ENCODE measurements around the gene CREBBP.

CREBBP gene

DNA sequence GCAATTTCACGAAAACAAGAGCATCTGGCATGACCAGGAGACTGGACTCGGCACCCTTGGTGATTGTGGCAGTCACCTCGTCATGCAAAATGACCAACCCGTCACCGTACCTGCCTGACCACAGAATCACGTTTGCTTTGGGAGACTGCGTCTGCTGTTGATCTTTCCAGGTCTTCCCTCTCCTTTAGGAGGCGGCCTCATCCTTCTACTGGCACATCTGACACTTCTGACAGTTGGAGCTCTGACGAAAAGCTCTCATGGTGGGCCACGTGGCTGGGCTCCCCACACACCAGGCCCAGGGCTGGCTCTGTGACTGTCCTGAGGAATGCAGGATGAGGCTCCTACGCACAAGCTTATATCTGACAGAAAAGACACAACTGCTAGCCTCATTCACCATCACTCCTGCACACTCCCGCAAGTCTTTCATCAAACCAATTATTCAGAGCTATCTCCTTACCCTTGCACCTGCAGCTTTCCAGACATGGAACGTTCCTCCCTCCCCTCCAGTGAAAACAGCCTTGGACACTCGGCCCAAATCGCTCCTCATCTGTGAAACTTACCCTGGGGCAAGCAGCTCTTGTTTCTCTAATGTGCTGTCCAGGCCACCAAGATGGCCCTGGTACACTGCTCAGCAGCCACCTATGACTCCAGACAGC is 166.8 kb downstream of the CREBBP start:
- peaks cover 7% of the 10 kb centered on the region for H3K4me1 ChIP-seq
- peaks cover 13% of the 10 kb centered on the region for H3K79me2 ChIP-seq
- H3K4me3 ChIP-seq (ENCODE audit: low read depth, low read length) = no peak overlapping the region
- H3K27me3 ChIP-seq (ENCODE audit: control insufficient read depth, insufficient read depth, low read length) = no peaks in the 10 kb centered on the region
- H3K27ac ChIP-seq = no peak overlapping the region
- H3K9me3 ChIP-seq (ENCODE audit: control insufficient read depth, low read length) = no peaks in the 10 kb centered on the region
- no peak overlapping the region for H3K9ac ChIP-seq
- no peak overlapping the region for H3K4me2 ChIP-seq (ENCODE audit: low read length)
- no peaks in the 10 kb centered on the region for H3K36me3 ChIP-seq (ENCODE audit: control insufficient read depth, insufficient read depth, low read length)
- TF ChIP-seq, protein P1, sequence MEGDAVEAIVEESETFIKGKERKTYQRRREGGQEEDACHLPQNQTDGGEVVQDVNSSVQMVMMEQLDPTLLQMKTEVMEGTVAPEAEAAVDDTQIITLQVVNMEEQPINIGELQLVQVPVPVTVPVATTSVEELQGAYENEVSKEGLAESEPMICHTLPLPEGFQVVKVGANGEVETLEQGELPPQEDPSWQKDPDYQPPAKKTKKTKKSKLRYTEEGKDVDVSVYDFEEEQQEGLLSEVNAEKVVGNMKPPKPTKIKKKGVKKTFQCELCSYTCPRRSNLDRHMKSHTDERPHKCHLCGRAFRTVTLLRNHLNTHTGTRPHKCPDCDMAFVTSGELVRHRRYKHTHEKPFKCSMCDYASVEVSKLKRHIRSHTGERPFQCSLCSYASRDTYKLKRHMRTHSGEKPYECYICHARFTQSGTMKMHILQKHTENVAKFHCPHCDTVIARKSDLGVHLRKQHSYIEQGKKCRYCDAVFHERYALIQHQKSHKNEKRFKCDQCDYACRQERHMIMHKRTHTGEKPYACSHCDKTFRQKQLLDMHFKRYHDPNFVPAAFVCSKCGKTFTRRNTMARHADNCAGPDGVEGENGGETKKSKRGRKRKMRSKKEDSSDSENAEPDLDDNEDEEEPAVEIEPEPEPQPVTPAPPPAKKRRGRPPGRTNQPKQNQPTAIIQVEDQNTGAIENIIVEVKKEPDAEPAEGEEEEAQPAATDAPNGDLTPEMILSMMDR (IDR thresholded peaks at IDR 0.05) = no peak
- H2AFZ ChIP-seq = no peak overlapping the region

DNA sequence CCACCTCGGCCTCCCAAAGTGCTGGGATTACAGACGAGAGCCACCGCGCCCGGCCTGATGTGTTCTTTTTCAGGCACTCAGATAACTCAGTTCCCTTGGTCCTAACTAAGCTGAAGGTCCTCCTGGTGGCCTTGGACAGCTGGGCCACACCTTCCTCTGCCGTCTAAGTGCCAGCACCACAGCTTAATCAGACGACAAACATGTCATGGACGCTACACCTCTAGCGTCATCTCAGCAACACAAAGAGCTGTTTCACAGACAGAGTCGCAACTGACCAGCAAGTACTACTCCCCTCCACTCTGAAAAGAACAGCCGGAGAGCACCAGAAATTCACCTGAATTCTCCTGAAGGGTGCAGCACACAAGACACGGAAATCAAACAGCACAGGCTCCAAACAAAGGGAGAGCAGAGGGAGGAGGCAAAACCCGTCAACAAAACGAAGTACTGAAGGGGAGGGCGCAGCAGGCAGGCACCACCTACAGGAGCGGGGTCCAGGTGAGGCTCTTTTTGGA is 167.6 kb downstream of the CREBBP start:
- TF ChIP-seq, protein P1 (IDR thresholded peaks at IDR 0.05) = no peak
- no peak overlapping the region for H3K4me2 ChIP-seq (ENCODE audit: low read length)
- H3K4me3 ChIP-seq (ENCODE audit: low read depth, low read length) = no peak overlapping the region
- no peaks in the 10 kb centered on the region for H3K36me3 ChIP-seq (ENCODE audit: control insufficient read depth, insufficient read depth, low read length)
- H3K4me1 ChIP-seq = peaks cover 3% of the 10 kb centered on the region
- H3K9ac ChIP-seq = no peak overlapping the region
- no peaks in the 10 kb centered on the region for H3K27me3 ChIP-seq (ENCODE audit: control insufficient read depth, insufficient read depth, low read length)
- no peaks in the 10 kb centered on the region for H3K9me3 ChIP-seq (ENCODE audit: control insufficient read depth, low read length)
- H3K27ac ChIP-seq = no peak overlapping the region
- H2AFZ ChIP-seq = no peak overlapping the region
- H3K79me2 ChIP-seq = peaks cover 9% of the 10 kb centered on the region

DNA sequence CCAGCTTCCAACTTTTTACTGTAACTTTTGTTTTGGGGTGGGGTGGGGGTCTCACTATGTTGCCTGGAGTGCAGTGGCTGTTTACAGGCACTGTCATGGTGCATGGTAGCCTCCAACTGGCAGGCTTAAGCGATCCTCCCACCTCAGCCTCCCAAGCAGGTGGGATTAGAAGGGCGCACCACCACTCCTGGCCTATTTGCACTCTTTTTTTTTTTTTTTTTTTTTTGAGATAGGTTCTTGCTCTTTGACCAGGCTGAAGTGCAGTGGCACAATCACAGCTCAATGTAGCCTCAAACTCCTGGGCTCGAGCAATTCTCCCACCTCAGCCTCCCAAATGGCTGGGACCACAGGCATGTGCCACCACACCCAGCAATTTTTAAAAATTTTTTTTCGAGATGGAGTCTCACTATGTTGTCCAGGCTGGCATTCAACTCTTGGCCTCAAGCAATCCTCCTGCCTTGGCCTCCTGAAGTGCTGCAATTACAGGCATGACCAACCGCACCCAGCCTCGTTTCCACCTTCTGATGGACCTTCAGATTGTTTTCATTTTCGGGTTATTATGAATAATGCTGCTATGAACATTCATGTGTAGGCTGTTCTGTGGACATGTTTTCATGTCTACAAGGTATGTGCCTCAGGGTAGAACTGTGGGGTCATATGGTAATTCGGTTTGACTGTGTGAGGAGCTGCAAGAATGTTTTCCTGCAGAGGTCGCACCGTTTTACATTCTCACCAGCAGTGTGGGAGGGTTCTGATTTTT is 174.1 kb downstream of the CREBBP start:
- H3K4me1 ChIP-seq = no peaks in the 10 kb centered on the region
- H3K4me3 ChIP-seq (ENCODE audit: low read depth, low read length) = no peak overlapping the region
- no peak overlapping the region for H3K9ac ChIP-seq
- H2AFZ ChIP-seq = no peak overlapping the region
- no peaks in the 10 kb centered on the region for H3K36me3 ChIP-seq (ENCODE audit: control insufficient read depth, insufficient read depth, low read length)
- H3K27ac ChIP-seq = no peak overlapping the region
- no peaks in the 10 kb centered on the region for H3K9me3 ChIP-seq (ENCODE audit: control insufficient read depth, low read length)
- H3K79me2 ChIP-seq = peaks cover 5% of the 10 kb centered on the region
- no peak overlapping the region for H3K4me2 ChIP-seq (ENCODE audit: low read length)
- no peaks in the 10 kb centered on the region for H3K27me3 ChIP-seq (ENCODE audit: control insufficient read depth, insufficient read depth, low read length)
- TF ChIP-seq, protein P1 (IDR thresholded peaks at IDR 0.05) = no peak

DNA sequence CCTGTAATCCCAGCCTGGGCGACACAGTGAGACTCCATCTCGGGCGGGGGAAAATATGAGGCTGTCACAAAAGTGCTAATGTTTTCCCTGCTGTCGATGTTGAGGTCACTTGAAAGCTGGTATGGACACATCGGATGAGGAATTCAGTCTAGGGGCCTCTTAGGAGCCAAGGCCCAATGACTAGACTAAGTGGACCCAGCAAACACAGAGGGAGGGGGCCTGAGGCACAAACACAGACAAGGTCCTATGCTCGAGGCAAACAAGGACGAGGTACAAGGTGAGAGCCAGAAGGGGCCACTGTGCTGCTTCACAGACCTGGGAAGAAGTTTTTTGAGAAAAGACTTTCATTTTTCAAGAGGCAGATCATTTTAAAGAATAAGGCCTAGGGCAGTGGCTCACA is 178.4 kb downstream of the CREBBP start:
- Histone ChIP-seq H3K27me3 (ENCODE audit: control insufficient read depth, insufficient read depth, low read length) (no peaks in the 10 kb centered on the region), H3K4me3 (ENCODE audit: low read depth, low read length) (no peak overlapping the region), H3K9ac (no peak overlapping the region), H3K9me3 (ENCODE audit: control insufficient read depth, low read length) (no peaks in the 10 kb centered on the region), H3K4me1 (peaks cover under 1% of the 10 kb centered on the region), H3K27ac (no peak overlapping the region), H3K4me2 (ENCODE audit: low read length) (no peak overlapping the region), H3K79me2 (peaks cover 3% of the 10 kb centered on the region), H3K36me3 (ENCODE audit: control insufficient read depth, insufficient read depth, low read length) (no peaks in the 10 kb centered on the region), H2AFZ (no peak overlapping the region)
- TF ChIP-seq, protein P1 (IDR thresholded peaks at IDR 0.05) = no peak
